OCI-LY3 (cell line): Measurements from ENCODE around the gene ANKS1A.

Source experiments
- CTCF ChIP-seq: fragments of 200-600, 300-600 bp; sonication (generic); IDR thresholded peaks from 2 replicates; pipeline ENCODE4 v1.5.1; 2014; ENCODE audit warnings: antibody characterized with exemption, low read length, low read depth
- EZH2phosphoT487 ChIP-seq: fragments of 200-600 bp; shearing (Covaris generic); IDR thresholded peaks from 2 replicates; pipeline ENCODE4 v1.6.1; 2018; ENCODE audit warnings: antibody characterized with exemption, mixed run types, low read depth

DNA sequence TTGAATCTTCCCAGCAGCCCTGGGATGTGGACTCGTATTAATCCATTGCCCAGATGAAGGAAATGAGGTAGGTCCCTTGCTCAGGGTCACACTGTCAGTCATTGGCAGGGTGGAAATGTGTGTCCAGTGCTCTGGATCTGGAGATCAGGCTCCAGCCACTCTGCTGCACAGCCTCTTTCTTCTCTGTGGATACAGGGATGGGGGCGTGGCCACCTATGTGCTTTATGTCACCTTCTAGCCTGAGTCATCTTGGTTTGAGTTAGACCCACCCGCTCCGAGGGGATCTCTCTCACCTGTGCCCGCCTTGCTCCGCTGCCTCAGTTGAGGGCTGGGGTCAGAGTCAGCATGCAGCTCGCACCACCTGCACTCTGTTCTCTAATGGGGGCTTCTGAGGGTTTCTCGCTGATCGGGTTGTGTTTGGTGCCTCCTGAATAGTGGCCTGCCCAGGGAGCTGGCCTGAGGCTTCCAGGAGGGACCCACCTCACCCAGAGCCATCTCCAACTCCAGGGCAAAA, 172.1 kb downstream of the ANKS1A start:
- TF ChIP-seq CTCF (no peak), EZH2phosphoT487 (no peak)
